ENCODE results near the gene SLC15A3. TPM values are rescaled to one million over a fixed set of nuclear protein-coding genes. Genes with fewer than 3 reads are reported as not detected.

The SLC15A3 gene
- total RNA-seq, result 14.8 TPM

DNA sequence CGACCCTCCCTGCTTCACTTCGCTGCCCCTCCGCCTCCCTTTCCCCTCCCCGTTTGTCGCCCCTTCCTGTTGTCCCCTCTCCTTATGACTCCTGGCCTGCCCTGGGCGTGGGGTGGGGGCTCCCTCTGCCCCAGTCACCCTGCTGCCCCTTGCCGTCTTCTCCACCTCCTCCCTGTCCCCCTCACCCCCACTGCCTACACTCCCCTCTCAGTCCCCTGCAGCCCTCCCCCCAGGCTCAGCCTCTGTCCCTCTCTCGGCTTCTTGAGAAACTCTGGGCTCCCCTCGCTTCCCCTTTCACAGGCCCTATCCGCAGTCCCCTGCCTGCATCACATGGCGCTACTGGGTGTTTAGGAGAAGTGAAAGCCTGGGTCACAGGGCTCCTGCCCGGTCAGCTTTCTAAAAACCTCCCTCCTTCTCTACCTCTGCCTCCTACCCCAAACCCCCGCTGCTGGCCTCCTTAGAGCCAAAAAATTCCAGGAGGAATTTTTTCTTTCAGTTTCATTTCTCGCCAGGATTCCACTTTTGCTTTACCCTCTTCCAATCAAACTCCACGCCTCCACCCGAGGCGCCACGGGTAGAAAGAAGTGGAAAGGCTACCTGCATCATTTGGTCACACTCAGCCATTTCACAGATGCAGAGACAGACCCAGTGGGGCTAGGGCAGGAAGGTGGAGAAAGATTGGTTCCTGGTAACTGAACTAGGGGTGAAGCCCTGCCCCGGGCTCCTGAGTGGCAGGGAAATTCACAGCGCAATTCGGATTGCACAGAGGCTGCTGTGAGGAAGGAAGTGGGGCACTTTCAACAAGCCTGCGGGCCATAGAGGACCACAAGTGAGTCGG lies at the start of gene SLC15A3:
TSS of gene SLC15A3 (minus strand) at position 273 of the 838 bp plus-strand sequence. CDS start 625 bp downstream, outside the sequence.

DNA sequence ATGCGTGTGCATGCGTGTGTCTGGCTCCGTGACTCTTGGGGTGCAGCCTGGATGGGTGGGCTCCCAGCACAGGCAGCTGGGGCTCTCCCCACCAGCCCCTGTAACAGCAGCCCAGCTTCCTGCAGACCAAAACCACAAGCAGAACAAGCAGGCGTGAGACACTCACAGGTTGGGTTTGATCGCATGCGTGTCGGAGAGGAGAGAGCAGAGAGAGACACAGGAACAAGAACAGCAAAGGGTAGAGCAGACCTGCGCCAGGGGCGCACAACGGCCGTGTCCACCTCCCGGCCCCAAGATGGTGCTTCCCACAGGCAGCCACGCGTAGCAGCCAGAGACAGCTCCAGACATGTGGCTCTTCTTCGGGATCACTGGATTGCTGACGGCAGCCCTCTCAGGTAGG lies 19.5 kb upstream of the SLC15A3 start, which contains the start of gene CD6:
TSS of gene CD6 (plus strand) at position 161 of the 400 bp plus-strand sequence. CDS start at position 347, 186 bp downstream.

DNA sequence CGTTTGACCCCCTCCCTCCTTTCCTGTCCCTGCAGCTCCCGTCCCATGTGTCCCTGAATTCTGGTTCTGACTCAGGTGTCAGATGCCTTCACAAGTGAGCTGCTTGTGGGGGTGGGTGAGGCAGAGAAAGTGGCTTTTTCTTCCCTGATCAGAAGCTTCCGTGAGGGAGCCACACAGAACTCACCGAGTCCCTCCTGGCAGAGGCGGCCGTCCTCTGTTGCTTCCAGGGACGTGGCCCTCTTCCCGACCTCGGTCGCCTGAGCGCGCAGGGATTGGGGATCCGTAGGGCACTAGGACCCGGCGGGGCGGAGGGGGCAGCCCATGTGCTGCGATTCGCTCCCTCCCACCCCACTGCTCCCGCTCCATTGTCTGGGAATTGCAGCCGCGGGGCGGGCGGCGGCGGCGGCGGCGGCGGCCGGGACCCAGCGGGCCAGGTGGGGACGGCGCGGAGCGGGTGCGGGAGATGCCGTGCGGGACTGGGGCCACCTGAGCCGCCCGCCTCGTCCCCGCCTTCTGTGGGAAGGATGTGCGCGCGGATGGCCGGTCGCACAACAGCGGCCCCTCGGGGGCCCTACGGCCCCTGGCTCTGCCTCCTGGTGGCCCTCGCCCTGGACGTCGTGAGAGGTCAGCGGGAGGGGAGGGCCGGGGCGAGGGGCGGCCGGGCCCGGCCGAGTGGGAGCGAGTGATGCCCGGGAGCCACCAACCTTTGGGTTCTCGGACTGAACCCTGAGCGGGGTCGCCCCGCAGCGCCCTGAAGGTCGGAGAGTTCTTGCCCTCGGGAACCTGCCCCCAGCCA lies 27.7 kb downstream of the SLC15A3 start, which contains the start of gene TMEM132A:
TSS of gene TMEM132A (plus strand) at position 351 of the 796 bp plus-strand sequence. CDS start at position 525, 174 bp downstream.

DNA sequence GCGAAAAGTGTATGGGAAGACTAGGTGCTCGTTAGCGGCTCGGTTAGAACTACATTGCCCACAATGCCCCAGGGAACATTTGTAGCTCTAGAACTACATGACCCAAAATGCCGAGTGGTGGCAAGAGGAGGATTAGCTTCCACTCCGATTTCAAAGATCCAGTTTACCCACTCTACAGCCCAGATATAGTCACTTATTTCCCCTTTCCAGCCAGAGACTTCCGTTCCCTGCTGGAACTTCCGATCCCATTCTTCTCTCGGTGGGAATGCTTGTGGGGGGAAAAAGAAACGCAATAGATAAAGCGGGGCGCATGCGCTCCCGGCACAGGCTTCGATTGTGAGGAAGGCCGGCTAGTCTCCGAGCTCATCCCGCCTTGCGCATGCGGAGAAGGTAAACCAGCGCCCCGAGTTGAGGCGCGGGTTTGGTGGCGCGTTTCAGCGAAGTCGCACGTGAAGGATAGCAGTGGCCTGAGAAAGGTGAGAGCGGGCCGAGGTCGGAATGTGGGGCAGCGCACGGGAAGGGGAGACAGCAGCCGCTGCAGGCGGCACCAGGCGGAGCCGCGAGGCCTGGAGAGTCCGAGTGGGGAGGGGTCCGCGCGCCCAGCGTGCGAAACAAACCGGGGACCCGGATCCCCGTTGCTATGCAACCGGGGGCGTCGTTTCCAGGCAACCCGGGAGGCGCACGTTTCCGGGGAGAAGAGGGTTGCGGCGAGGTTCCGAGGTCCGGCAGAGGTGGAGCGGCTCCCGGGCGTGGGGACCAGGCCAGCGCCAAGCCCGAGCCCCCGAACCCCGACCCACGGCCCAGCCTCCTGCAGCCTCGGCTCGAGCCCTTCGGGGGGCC lies 38.0 kb downstream of the SLC15A3 start, which contains the start of gene TMEM109:
TSS of gene TMEM109 (plus strand) at position 366 of the 840 bp plus-strand sequence. CDS start 5,536 bp downstream, outside the sequence.

DNA sequence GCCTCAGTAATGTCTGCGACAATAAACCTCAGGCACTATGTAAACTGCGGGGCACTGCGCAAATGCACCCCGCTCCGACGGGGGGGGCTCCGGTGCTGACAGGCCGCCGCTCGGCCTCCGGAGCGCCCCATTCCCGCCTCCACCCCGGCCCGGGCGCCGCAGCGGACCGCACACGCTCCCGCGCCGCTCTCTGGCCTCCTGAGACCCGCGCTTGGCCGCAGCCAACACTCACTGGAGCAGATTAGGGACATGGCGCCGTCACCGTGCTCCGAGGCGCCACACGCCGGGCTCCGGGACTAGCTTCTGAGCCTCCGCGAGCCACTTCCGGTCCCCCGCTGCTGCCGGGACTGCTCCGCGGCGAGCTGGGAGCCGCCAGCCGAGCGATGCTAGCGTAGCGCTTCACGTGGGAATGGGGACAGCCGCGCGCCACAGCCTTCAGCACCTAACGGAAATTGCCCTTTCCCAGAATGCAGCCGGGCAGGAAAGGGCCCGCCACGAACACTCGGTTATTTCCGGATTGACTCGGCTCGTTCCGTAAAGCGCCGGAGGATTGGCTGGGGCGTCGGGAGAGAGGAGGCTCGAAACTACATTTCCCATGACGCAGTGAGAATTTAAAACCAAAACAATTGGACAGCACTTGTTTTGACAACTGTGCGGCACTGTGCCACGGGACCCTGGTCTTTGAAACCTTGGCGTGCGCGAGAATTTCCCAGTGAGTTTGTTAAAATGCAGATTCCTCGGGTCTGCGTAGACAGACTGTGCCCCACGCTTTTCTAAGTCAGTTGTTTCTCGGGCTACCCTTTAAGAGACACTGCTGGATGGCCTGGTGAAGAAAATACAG lies 45.6 kb downstream of the SLC15A3 start, which contains the start of gene PRPF19:
TSS of gene PRPF19 (minus strand) at position 454 of the 841 bp plus-strand sequence. CDS start at position 251, 203 bp downstream.

Other genes with a start within 250 kb of the SLC15A3 start
- gene MS4A18, start 227.5 kb downstream of the SLC15A3 start, total RNA-seq, result not detected
- gene MS4A15, start 195.3 kb downstream of the SLC15A3 start, total RNA-seq, result not detected
- gene MS4A10, start 166.8 kb downstream of the SLC15A3 start, total RNA-seq, result not detected
- 9.5 TPM for gene CCDC86, start 110.1 kb downstream of the SLC15A3 start, total RNA-seq
- gene PTGDR2, start 96.2 kb downstream of the SLC15A3 start, total RNA-seq, result 0.55 TPM
- not detected for gene ZP1, start 84.6 kb downstream of the SLC15A3 start, total RNA-seq
- gene PRPF19, start 45.6 kb downstream of the SLC15A3 start, total RNA-seq, result 49.4 TPM
- gene TMEM109, start 38.0 kb downstream of the SLC15A3 start, total RNA-seq, result 41.1 TPM
- 88.3 TPM for gene TMEM132A, start 27.7 kb downstream of the SLC15A3 start, total RNA-seq
- 0.49 TPM for gene CD6, start 19.5 kb upstream of the SLC15A3 start, total RNA-seq
- gene CD5, start 150.3 kb upstream of the SLC15A3 start, total RNA-seq, result 0.77 TPM
- gene VPS37C, start 209.2 kb upstream of the SLC15A3 start, total RNA-seq, result 12.5 TPM